Measurements from ENCODE around the gene RTL10.

RTL10 gene

GRCh38 chr22:19821523-19822300 is 33.0 kb downstream of the RTL10 start:
- DNase-seq, result no peak

- DNase-seq, result no peak
These were observed 33.7 kb downstream of the RTL10 start for GRCh38 chr22:19820880-19821522.

GRCh38 chr22:19819911-19820879 is 34.5 kb downstream of the RTL10 start:
- no peak for DNase-seq

- no peak for DNase-seq
These were observed 35.3 kb downstream of the RTL10 start for GRCh38 chr22:19819208-19819910.

GRCh38 chr22:19818324-19819207 is 36.1 kb downstream of the RTL10 start:
- no peak for DNase-seq

- DNase-seq, result no peak
These were observed 38.1 kb downstream of the RTL10 start for GRCh38 chr22:19816372-19817119.

GRCh38 chr22:19815823-19816290 is 38.8 kb downstream of the RTL10 start:
- DNase-seq, result no peak

- DNase-seq, result no peak
These were observed 39.4 kb downstream of the RTL10 start for GRCh38 chr22:19815093-19815822.

- no peak for DNase-seq
These were observed 40.2 kb downstream of the RTL10 start for GRCh38 chr22:19814428-19814827.

GRCh38 chr22:19812910-19813309 is 41.8 kb downstream of the RTL10 start:
- no peak for DNase-seq

- no peak for DNase-seq
These were observed 42.6 kb downstream of the RTL10 start for GRCh38 chr22:19811811-19812771.

GRCh38 chr22:19811211-19811621 is 43.5 kb downstream of the RTL10 start:
- no peak for DNase-seq

- DNase-seq, result no peak
These were observed 44.1 kb downstream of the RTL10 start for GRCh38 chr22:19810381-19811201.

GRCh38 chr22:19809741-19810140 is 44.9 kb downstream of the RTL10 start:
- no peak for DNase-seq

GRCh38 chr22:19808873-19809478 is 45.7 kb downstream of the RTL10 start:
- no peak for DNase-seq

GRCh38 chr22:19807914-19808872 is 46.5 kb downstream of the RTL10 start:
- no peak for DNase-seq
